Measurements from ENCODE around the gene HTRA2.

The HTRA2 gene

DNA sequence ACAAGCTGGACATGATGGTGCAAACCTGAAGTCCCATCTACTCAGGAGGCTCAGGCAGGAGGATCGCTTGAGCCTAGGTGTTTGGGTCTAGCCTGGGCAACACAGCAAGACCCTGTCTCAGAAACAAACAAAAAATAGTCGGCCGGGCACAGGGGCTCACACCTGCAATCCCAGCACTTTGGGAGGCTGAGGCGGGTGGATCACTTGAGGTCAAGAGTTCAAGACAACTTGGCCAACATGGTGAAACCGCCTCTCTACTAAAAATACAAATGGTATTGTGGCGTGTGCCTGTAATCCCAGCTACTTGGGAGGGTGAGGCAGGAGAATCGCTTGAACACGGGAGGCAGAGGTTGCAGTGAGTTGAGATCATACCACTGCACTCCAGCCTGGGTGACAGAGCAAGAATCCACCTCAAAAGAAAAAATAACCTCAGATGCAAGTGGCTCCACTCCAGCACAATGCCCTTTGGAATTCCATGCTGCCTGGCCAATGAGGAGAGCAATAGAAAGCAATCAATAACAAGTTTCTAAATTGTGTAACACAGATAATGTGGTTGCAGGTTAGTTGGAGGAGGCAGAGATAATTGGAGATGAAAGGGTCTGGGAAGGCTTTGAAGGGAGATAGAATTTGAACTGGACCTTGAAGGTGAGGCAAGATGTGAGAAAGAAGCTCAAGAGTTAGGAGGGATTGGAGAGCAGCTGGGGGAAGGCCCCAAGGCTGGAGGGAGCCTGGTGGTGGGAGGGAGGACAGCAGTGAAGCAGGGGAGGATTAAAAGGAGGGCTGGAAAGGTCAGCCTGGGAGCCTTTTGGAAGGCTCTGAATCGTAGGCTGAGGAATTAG is 40.9 kb upstream of the HTRA2 start:
- TF ChIP-seq, protein P1, sequence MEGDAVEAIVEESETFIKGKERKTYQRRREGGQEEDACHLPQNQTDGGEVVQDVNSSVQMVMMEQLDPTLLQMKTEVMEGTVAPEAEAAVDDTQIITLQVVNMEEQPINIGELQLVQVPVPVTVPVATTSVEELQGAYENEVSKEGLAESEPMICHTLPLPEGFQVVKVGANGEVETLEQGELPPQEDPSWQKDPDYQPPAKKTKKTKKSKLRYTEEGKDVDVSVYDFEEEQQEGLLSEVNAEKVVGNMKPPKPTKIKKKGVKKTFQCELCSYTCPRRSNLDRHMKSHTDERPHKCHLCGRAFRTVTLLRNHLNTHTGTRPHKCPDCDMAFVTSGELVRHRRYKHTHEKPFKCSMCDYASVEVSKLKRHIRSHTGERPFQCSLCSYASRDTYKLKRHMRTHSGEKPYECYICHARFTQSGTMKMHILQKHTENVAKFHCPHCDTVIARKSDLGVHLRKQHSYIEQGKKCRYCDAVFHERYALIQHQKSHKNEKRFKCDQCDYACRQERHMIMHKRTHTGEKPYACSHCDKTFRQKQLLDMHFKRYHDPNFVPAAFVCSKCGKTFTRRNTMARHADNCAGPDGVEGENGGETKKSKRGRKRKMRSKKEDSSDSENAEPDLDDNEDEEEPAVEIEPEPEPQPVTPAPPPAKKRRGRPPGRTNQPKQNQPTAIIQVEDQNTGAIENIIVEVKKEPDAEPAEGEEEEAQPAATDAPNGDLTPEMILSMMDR (conservative IDR thresholded peaks at IDR 0.05), result no peak
- no peak overlapping the region for H3K27ac ChIP-seq

DNA sequence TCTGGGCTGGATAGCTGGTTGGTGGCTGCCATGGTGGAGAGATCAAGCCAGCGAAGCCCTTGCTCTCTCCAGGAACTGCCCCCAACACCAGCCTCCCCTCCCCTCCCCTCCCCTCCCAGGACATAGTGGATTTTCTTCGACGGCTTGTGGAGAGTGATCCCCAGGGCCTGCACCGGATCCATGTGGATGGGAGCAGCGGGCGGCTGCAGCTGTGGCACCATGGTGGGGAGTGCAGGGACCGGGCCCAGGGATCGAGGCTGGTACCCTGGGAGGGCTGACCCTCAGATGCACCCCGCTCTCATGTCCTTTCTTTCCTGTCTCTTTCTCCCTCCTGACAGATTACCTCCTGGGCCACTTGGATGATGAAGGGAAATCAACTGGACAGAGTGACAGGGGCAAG is 39.8 kb upstream of the HTRA2 start:
- H3K27ac ChIP-seq, result no peak overlapping the region
- TF ChIP-seq, protein P1 (conservative IDR thresholded peaks at IDR 0.05), result no peak

DNA sequence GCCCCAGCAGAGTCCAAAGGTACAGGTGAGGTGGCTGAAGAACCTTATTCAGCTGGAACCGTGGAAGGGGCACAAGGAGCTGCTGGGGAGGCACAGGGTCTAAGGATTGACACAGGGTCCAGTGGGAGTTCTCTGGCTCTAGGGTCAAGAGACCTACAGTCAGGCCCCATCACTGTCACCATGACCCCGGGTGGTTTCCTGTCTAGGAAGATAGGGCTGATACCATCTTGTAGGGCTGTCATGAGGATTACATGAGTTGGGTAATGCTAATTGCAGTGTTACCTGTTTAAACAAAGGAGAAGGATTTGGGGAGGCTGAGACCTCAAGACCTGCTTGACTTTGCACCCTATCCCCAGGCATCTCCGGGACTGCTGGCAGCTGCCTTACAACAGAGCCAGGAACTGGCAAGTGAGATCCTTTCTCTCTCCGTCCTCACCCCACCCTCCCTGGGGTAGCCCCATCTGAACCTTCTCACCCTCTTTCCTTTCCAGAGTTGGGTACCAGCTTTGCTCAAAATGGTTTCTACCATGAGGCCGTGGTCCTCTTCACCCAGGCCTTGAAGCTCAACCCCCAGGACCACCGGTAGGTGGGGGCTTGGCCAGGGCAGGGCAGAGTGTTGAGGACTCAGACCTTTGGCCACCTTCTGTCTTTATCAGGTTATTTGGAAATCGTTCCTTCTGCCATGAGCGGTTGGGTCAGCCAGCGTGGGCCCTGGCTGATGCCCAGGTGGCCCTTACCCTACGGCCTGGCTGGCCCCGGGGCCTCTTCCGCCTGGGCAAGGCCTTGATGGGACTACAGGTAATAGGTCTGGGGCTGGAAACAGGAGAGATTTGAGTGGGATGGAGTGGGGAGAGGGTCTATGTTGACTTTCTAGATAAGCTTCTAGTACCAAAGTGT is 37.8 kb upstream of the HTRA2 start:
- H3K27ac ChIP-seq, result no peak overlapping the region
- TF ChIP-seq, protein P1 (conservative IDR thresholded peaks at IDR 0.05), result no peak

DNA sequence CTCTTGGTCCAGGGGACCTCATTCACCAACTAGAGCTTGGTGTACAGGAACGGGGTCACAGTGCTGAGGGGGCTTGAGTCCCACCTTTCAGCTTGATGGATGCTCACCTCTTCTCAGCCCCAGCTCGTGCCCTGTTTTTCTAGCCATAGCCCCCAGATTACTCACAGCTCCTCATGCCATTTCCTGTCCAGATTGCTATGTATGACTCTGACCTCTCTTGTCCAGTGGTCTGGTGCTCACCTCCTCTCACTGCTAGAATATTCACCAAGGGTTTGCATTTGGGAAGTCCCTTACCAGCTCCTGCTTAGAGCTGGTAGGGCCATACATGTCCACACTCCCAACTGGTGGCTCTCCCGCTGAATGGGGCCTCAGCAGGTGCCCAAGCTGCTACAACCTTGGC is 36.2 kb upstream of the HTRA2 start:
- no peak overlapping the region for H3K27ac ChIP-seq
- TF ChIP-seq, protein P1 (conservative IDR thresholded peaks at IDR 0.05), result no peak

DNA sequence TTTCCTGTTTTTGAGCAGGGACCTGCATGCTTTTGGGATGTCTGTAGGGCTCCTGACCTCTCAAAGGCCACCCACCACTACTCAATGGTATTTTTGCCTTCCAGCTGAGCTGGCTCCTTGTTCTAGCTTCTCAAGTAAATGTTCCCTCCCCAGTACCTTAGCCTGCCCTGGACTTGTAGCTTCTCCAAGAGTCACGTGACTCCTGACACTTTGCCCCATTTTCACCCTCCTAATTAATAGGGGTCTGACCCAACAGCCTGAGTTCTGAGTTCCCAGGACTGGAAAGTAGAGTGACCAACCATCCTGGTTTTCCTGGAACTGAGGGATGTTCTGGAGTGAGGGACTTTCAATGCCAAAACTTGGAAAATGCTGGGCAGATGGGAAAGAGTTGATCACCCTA is 34.3 kb upstream of the HTRA2 start:
- H3K27ac ChIP-seq, result no peak overlapping the region
- TF ChIP-seq, protein P1 (conservative IDR thresholded peaks at IDR 0.05), result no peak

DNA sequence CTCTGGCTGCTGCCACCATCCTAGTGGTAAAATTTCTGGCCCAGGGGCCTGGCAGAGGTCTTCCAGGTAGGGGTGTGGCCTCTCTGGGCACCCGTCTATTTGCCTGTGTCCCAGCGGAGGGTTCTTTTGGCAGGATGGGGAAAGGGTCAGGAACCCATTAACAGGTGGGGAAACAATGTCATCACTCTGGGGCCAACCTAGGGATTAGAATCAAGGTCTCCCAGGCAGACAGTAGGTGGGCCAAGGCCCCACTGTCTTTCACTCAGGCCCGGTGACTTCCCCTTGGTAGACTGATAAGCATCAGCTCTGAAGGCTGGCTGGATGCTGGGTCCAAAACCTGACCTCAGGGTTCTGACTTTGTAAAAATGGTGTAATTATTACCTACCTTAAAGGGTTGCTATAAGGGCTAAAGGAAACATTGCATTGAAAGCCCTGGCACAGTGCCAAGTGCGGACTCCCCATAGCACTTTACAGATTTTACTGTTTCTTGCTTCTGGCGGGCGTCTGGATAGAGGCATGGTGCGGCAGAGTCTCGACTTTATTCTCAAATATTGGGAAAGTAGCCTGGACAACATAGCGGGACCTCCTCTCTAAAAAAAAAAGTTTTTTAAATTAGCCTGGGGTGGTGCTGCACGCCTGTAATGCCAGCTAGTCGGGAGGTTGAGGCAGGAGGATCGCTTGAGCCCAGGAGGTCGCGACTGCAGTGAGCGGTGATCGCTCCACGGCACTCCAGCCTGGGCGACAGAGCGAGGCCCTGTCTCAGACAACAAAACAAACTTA is 32.5 kb upstream of the HTRA2 start:
- peak overlapping the region; percentile 27; the same call in 1 of the 2 replicates for H3K27ac ChIP-seq
- TF ChIP-seq, protein P1 (conservative IDR thresholded peaks at IDR 0.05), result no peak
